Dendritic cell treated with granulocyte-macrophage colony-stimulating factor and Interleukin-4, amounts not matched to agents 40 ng/mL and 50 ng/mL, for 4 days (primary cell): ENCODE results near the gene ECM2.
A peak's percentile ranks its signal among the peaks of the same experiment; 100 is the strongest.
"Not testable (repeated sequence)": the region's sequence is repeated elsewhere in the genome, so short reads cannot be mapped to it uniquely, and the experiment has no call there.

Experiments
- H3K27ac Mint-ChIP-seq: one replicate; pipeline ENCODE4 v1.8.0; 2022; ENCODE audit warnings: mild to moderate bottlenecking, mixed read lengths
- H3K27me3 Mint-ChIP-seq: one replicate; pipeline ENCODE4 v1.8.0; 2022; ENCODE audit warnings: mild to moderate bottlenecking, mixed read lengths
- H3K36me3 Mint-ChIP-seq: one replicate; pipeline ENCODE4 v1.8.0; 2022; ENCODE audit warnings: low read depth, mixed read lengths
- H3K4me1 Mint-ChIP-seq: one replicate; pipeline ENCODE4 v1.8.0; 2022; ENCODE audit warnings: low read depth, mixed read lengths
- H3K4me3 Mint-ChIP-seq: one replicate; pipeline ENCODE4 v1.8.0; 2022; ENCODE audit warnings: mild to moderate bottlenecking, moderate library complexity, mixed read lengths
- H3K9me3 Mint-ChIP-seq: one replicate; pipeline ENCODE4 v1.8.0; 2022; ENCODE audit warnings: mixed read lengths
- intact Hi-C: fragments of 100-400 bp; cut with micrococcal nuclease; formaldehyde crosslinking; loops from one replicate; pipeline ENCODE4 v1.15.0; 2022

Gene ECM2

GRCh38 chr9:92535940-92536850, at the start of gene ECM2:
TSS of gene ECM2 (minus strand) at chr9:92535990. CDS start at chr9:92522866, 13,124 bp downstream.
- Mint-ChIP-seq H3K36me3 (no peaks in the 10 kb centered on the region), H3K4me3 (peak within 1 kb of the TSS; percentile 72), H3K27me3 (no peaks in the 10 kb centered on the region), H3K9me3 (no peaks in the 10 kb centered on the region), H3K27ac (peak within 1 kb of the TSS; percentile 69), H3K4me1 (peaks cover 32% of the 10 kb centered on the region)
- intact Hi-C loops: no loop called here

- Mint-ChIP-seq H3K4me1 (peaks cover 5% of the 10 kb centered on the region), H3K27me3 (no peaks in the 10 kb centered on the region), H3K36me3 (no peaks in the 10 kb centered on the region), H3K9me3 (peaks cover 18% of the 10 kb centered on the region), H3K4me3 (no peak overlapping the region), H3K27ac (no peak overlapping the region)
- intact Hi-C loops: no loop called here
Observed at GRCh38 chr9:92576175-92576574, 40.4 kb upstream of the ECM2 start.

GRCh38 chr9:92573612-92574011, 37.8 kb upstream of the ECM2 start:
- H3K27ac Mint-ChIP-seq, H3K27me3 Mint-ChIP-seq, intact Hi-C loops, H3K4me1 Mint-ChIP-seq, H3K4me3 Mint-ChIP-seq, H3K36me3 Mint-ChIP-seq: not testable (repeated sequence)
- peaks cover 18% of the 10 kb centered on the region for H3K9me3 Mint-ChIP-seq

- H3K36me3 Mint-ChIP-seq, H3K27me3 Mint-ChIP-seq, intact Hi-C loops, H3K27ac Mint-ChIP-seq, H3K4me1 Mint-ChIP-seq, H3K4me3 Mint-ChIP-seq: not testable (repeated sequence)
- H3K9me3 Mint-ChIP-seq: peaks cover 19% of the 10 kb centered on the region
Observed at GRCh38 chr9:92571871-92572270, 36.1 kb upstream of the ECM2 start.

- H3K36me3 Mint-ChIP-seq: no peaks in the 10 kb centered on the region
- H3K9me3 Mint-ChIP-seq: peaks cover 9% of the 10 kb centered on the region
- H3K27ac Mint-ChIP-seq: no peak overlapping the region
- no peaks in the 10 kb centered on the region for H3K27me3 Mint-ChIP-seq
- no peak overlapping the region for H3K4me3 Mint-ChIP-seq
- intact Hi-C loops: no loop called here
- peaks cover 12% of the 10 kb centered on the region for H3K4me1 Mint-ChIP-seq
Observed at GRCh38 chr9:92564982-92565381, 29.2 kb upstream of the ECM2 start.

- intact Hi-C loops: no loop called here
- H3K36me3 Mint-ChIP-seq: no peaks in the 10 kb centered on the region
- no peak overlapping the region for H3K27ac Mint-ChIP-seq
- peaks cover 9% of the 10 kb centered on the region for H3K9me3 Mint-ChIP-seq
- no peaks in the 10 kb centered on the region for H3K27me3 Mint-ChIP-seq
- no peak overlapping the region for H3K4me3 Mint-ChIP-seq
- peaks cover 12% of the 10 kb centered on the region for H3K4me1 Mint-ChIP-seq
Observed at GRCh38 chr9:92564504-92564903, 28.7 kb upstream of the ECM2 start.

- Mint-ChIP-seq H3K4me3 (no peak overlapping the region), H3K9me3 (peaks cover 9% of the 10 kb centered on the region), H3K27ac (no peak overlapping the region), H3K4me1 (peaks cover 20% of the 10 kb centered on the region), H3K27me3 (no peaks in the 10 kb centered on the region), H3K36me3 (no peaks in the 10 kb centered on the region)
- intact Hi-C loops: no loop called here
Observed at GRCh38 chr9:92563116-92564100, 27.6 kb upstream of the ECM2 start.

- Mint-ChIP-seq H3K4me1 (peaks cover 20% of the 10 kb centered on the region), H3K9me3 (peaks cover 9% of the 10 kb centered on the region), H3K36me3 (no peaks in the 10 kb centered on the region), H3K27ac (no peak overlapping the region), H3K4me3 (no peak overlapping the region), H3K27me3 (no peaks in the 10 kb centered on the region)
- intact Hi-C loops: no loop called here
Observed at GRCh38 chr9:92562461-92562967, 26.7 kb upstream of the ECM2 start.

GRCh38 chr9:92561374-92562330, 25.9 kb upstream of the ECM2 start:
- intact Hi-C loops: no loop called here
- H3K27ac Mint-ChIP-seq: no peak overlapping the region
- H3K4me1 Mint-ChIP-seq: peaks cover 20% of the 10 kb centered on the region
- H3K27me3 Mint-ChIP-seq: no peaks in the 10 kb centered on the region
- H3K36me3 Mint-ChIP-seq: no peaks in the 10 kb centered on the region
- peaks cover 7% of the 10 kb centered on the region for H3K9me3 Mint-ChIP-seq
- H3K4me3 Mint-ChIP-seq: no peak overlapping the region

GRCh38 chr9:92558612-92559374, 23.0 kb upstream of the ECM2 start:
- intact Hi-C loops: no loop called here
- Mint-ChIP-seq H3K27ac (no peak overlapping the region), H3K36me3 (no peaks in the 10 kb centered on the region), H3K4me1 (peaks cover 24% of the 10 kb centered on the region), H3K4me3 (no peak overlapping the region), H3K27me3 (no peaks in the 10 kb centered on the region), H3K9me3 (no peaks in the 10 kb centered on the region)

GRCh38 chr9:92550765-92551164, 15.0 kb upstream of the ECM2 start:
- no peaks in the 10 kb centered on the region for H3K9me3 Mint-ChIP-seq
- intact Hi-C loops: no loop called here
- H3K4me3 Mint-ChIP-seq: no peak overlapping the region
- peaks cover 3% of the 10 kb centered on the region for H3K4me1 Mint-ChIP-seq
- H3K36me3 Mint-ChIP-seq: no peaks in the 10 kb centered on the region
- H3K27me3 Mint-ChIP-seq: no peaks in the 10 kb centered on the region
- no peak overlapping the region for H3K27ac Mint-ChIP-seq

- Mint-ChIP-seq H3K4me3 (no peak overlapping the region), H3K4me1 (no peaks in the 10 kb centered on the region), H3K36me3 (no peaks in the 10 kb centered on the region), H3K27me3 (no peaks in the 10 kb centered on the region), H3K9me3 (no peaks in the 10 kb centered on the region), H3K27ac (no peak overlapping the region)
- intact Hi-C loops: no loop called here
Observed at GRCh38 chr9:92547356-92547755, 11.6 kb upstream of the ECM2 start.
